Measurements from ENCODE around the gene SEPHS2.
"Not testable (repeated sequence)": the region's sequence is repeated elsewhere in the genome, so short reads cannot be mapped to it uniquely, and the experiment has no call there.

Gene SEPHS2

DNA sequence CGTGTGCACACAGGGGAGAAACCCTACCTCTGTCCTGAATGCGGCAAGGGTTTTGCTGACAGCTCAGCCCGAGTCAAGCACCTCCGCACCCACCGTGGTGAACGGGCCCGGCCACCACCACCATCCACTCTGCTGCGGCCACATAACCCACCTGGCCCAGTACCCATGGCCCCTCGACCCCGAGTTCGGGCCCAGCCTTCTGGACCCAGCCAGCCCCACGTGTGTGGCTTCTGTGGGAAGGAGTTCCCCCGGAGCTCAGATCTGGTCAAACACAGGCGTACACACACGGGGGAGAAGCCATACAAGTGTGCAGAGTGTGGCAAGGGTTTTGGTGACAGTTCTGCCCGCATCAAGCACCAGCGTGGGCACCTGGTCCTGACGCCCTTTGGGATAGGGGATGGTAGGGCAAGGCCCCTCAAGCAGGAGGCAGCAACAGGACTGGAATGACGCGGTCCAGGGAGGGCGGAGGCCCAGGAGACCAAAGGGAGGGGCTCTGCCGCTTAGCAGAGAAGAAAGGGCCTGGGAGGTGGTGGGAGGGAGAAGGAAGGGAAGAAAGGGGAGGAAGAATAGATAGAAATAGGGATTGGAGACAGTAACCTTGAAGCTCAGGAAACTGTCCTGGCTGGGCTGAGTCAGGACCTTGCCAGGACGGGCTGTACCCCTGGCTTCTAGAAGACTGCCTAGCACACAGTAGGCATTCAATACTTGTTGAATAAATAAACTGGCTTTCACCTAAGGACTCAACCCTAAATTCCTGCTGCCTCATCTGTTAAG is 46.8 kb downstream of the SEPHS2 start:
- no peak for DNase-seq (ENCODE audit: low spot score)

DNA sequence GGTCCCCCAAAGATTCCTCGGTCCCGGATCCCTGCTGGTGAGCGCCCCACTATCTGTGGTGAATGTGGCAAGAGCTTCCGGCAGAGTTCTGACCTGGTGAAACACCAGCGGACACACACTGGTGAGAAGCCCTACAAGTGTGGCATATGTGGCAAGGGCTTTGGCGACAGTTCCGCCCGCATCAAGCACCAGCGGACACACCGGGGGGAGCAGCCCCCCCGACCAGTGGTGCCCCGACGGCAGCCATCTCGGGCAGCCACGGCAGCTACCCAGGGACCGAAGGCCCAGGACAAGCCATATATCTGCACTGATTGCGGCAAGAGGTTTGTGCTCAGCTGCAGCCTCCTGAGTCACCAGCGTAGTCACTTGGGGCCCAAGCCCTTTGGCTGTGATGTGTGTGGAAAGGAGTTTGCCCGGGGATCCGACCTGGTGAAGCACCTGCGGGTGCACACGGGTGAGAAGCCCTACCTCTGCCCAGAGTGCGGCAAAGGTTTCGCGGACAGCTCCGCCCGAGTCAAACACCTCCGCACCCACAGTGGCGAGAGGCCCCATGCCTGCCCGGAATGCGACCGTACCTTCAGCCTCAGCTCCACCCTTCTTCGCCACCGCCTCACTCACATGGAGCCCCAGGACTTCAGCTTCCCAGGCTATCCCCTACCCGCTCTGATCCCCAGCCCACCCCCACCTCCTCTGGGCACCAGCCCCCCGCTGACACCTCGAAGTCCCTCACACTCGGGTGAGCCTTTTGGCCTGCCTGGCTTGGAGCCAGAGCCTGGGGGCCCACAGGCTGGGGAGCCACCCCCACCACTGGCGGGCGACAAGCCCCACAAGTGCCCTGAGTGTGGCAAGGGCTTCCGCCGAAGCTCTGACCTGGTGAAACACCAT is 47.7 kb downstream of the SEPHS2 start:
- DNase-seq (ENCODE audit: low spot score) = no peak

DNA sequence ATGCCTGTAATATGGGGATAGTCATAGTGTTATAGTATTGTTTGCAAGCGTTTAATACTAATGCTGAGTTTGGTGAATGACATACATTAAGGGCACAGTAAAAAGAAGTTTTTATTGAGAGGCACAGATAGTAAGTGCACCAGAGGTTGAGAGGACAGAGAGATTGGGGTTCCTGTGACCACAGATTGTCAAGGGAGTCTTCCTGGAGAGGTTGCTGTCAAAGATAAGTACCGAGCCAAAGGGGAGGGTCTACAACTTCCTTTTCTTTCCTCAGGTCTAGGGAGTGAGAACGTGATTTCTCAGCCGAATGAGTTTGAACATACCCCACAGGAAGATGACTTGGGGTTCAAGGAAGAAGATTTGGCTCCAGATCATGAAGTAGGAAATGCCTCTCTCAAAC is 48.6 kb downstream of the SEPHS2 start:
- DNase-seq (ENCODE audit: low spot score) = no peak

DNA sequence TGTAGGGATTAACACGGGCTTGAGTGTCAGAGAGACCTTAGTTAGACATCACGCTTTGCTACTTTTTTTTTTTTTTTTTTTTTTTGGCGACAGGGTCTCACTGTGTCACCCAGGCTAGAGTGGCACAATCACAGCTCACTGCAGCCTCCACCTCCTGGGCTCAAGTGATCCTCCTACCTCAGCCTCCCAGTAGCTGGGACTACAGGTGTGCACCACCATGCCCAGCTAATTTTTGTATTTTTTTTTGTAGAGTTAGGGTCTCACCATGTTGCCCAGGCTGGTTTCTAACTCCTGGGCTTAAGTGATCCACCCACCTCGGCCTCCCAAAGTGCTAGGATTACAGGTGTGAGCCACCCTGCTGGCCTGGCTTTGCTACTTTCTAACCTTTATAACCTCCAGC is 49.0 kb downstream of the SEPHS2 start:
- not testable (repeated sequence) for DNase-seq (ENCODE audit: low spot score)

DNA sequence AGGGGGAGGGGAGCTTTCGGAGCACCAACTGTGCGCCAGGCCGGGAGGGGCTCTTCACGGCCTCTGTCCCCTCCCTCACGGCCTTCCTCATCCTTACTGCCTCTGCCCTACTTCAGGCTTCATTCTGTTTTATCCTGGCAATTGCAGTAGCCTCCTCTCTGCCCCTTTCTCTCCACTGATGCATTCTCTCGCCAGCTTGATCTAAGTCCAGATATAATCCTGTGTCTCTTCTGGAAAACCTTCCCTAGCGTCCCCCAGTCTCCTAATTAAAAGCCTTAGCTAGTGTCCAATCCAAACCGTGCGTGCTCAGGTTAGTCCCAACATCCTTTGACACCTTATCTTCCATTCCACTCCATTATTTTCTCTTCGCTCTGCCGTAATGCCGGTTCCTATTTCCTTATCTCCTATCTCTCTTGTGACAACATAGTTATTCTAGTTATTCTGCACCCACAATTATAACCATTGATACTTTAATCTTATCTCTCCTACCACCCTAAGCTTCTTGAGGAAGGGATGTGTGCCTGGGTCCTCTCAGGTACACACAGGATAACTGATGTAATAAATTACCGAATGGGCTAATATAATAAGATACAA is 49.6 kb downstream of the SEPHS2 start:
- no peak for DNase-seq (ENCODE audit: low spot score)

DNA sequence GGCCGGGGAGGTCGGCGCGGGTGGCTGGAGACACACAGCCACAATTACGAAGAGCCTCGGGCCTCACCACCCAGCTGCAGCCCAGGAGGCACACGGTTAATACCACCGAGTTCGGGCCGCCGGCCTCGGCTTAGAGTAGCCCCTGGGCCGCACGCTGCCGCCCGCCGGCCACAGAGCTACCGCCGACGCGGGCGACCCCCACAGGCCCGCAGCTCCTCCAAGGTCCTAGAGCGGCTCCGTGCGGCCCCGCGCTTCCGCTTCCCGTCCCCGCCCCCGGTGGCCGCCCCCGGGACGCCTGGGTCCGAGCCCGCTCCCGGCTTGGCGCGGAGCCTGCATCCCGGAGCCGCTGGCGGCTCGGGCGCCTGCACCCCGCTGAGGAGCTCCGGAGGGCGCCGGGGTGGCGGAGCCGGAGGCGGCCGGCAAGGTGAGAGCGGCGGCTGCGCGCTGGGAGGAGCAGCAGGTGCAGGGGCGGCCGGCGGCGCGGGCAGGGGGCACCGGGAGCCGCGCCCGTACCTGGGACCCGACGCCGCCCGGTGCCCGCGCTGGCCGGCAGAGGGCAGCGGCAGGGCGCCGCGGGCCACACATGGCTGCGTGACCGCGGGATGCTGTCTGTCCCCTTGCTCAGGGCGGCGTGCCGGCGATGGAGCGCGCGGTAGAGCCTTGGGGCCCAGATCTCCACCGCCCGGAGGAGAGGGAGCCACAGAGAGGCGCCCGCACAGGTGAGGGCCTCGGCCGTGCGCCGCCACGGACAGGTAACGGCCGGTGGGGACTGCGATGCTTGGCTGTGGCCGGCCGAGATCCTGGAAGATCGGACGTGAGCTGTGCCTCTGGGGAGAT is 50.3 kb downstream of the SEPHS2 start, which contains the start of gene ZNF48:
TSS of gene ZNF48 (plus strand) at position 266 of the 837 bp plus-strand sequence. CDS start at position 641, 375 bp downstream.
- peak; percentile 92 for DNase-seq (ENCODE audit: low spot score)

DNA sequence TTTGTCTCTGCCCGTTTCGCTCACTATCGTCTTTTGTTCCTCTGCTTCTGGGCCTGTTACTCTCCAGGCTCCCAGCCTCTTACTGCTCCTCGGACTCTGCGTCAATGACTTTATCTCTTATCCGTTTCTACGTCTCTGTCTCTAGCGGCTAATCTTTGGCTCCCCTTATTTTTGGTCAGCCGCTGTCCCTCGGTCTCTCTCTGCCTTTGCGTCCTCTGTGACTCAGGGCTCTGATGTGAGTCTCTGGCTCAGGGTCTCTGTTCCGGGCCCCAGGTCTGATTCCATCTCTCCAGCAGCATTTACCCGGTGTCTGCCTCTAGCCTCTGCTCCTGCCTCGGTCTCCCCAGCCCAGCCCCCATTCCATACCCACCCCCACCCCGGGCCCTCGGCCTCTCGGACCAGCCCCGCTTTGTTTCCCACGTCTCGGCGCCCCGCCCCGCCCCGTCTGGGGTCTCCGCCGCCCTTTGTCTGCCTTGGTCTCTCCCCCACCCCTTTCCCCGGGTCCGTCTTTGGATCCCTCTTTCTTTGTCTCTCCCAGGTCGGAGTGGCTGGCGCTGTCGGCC is 51.0 kb downstream of the SEPHS2 start:
- no peak for DNase-seq (ENCODE audit: low spot score)
